Activated CD4-positive, CD25-positive, alpha-beta regulatory T cell treated with anti-CD3 and anti-CD28 coated beads, Interleukin-2, amount 50 U/mL, for 16 hours (primary cell): Measurements from ENCODE around the gene PRKAR2B.

Experiments
- DNase-seq: peaks from one replicate; pipeline ENCODE4 v3.0.0-alpha.2; 2020; ENCODE audit warnings: low read depth, low spot score

PRKAR2B gene

GRCh38 chr7:107179326-107180164, 135.0 kb downstream of the PRKAR2B start:
- no peak for DNase-seq

- no peak for DNase-seq
Measured at GRCh38 chr7:107180378-107180777, 135.9 kb downstream of the PRKAR2B start.

GRCh38 chr7:107181172-107181571, 136.7 kb downstream of the PRKAR2B start:
- DNase-seq, result no peak

- no peak for DNase-seq
Measured at GRCh38 chr7:107185716-107186115, 141.2 kb downstream of the PRKAR2B start.

GRCh38 chr7:107186240-107186639, 141.7 kb downstream of the PRKAR2B start:
- DNase-seq, result no peak

GRCh38 chr7:107187774-107188173, 143.3 kb downstream of the PRKAR2B start:
- DNase-seq, result no peak

- DNase-seq, result no peak
Measured at GRCh38 chr7:107190090-107190489, 145.6 kb downstream of the PRKAR2B start.

GRCh38 chr7:107194052-107194451, 149.5 kb downstream of the PRKAR2B start:
- no peak for DNase-seq

- DNase-seq, result no peak
Measured at GRCh38 chr7:107196834-107197610, 152.5 kb downstream of the PRKAR2B start.

GRCh38 chr7:107201795-107202450, 157.4 kb downstream of the PRKAR2B start:
- DNase-seq, result no peak

- no peak for DNase-seq
Measured at GRCh38 chr7:107203607-107204006, 159.1 kb downstream of the PRKAR2B start.

GRCh38 chr7:107206136-107206535, 161.6 kb downstream of the PRKAR2B start:
- no peak for DNase-seq

- no peak for DNase-seq
Measured at GRCh38 chr7:107206706-107207105, 162.2 kb downstream of the PRKAR2B start.

- DNase-seq, result no peak
Measured at GRCh38 chr7:107207459-107207858, 163.0 kb downstream of the PRKAR2B start.

GRCh38 chr7:107208024-107208521, 163.6 kb downstream of the PRKAR2B start:
- no peak for DNase-seq

GRCh38 chr7:107208563-107208962, 164.1 kb downstream of the PRKAR2B start:
- DNase-seq, result no peak

GRCh38 chr7:107209565-107209964, 165.1 kb downstream of the PRKAR2B start:
- no peak for DNase-seq

GRCh38 chr7:107210400-107210799, 165.9 kb downstream of the PRKAR2B start:
- no peak for DNase-seq
